GM10266 (cell line): Measurements from ENCODE around the gene RIN3.

Source experiments
- DNase-seq: peaks from one replicate; pipeline ENCODE4 v3.0.0; 2012; ENCODE audit errors: extremely low spot score
- TF ChIP-seq, protein P1 (sequence below): IDR thresholded peaks from 2 replicates; pipeline ENCODE4 v1.5.1; 2012; ENCODE audit warnings: mild to moderate bottlenecking, low read depth; ENCODE audit not compliant: control insufficient read depth, insufficient read depth; ENCODE audit errors: missing control alignments

RIN3 gene

DNA sequence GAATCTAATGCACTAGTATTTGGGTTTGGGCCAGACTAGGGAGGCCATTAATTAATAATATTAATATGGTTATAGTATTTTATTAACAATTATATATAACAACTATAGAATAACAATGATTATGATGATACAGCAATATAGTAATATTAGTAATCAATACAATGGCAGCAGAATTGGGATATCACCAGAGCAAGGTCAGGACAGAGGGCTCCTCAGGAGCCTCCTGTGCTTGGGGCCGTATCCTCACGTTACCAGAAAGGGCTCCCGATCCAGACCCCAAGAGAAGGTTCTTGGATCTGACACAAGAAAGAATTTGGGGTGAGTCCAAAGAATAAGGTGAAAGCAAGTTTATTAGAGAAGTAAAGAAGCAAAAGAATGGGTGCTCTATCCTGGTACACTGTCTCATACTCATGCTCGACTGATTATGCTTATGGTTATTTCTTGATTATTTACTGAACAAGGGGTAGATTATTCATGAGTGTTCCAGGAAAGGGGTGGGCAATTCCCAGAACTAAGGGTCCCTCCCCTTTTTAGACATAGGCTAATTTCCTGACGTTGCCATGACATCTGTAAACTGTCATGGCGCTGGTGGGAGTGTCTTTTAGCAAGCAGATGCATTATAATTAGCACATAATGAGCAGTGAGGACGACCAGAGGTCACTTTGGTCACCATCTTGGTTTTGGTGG lies 61.6 kb downstream of the RIN3 start:
- TF ChIP-seq, protein P1, sequence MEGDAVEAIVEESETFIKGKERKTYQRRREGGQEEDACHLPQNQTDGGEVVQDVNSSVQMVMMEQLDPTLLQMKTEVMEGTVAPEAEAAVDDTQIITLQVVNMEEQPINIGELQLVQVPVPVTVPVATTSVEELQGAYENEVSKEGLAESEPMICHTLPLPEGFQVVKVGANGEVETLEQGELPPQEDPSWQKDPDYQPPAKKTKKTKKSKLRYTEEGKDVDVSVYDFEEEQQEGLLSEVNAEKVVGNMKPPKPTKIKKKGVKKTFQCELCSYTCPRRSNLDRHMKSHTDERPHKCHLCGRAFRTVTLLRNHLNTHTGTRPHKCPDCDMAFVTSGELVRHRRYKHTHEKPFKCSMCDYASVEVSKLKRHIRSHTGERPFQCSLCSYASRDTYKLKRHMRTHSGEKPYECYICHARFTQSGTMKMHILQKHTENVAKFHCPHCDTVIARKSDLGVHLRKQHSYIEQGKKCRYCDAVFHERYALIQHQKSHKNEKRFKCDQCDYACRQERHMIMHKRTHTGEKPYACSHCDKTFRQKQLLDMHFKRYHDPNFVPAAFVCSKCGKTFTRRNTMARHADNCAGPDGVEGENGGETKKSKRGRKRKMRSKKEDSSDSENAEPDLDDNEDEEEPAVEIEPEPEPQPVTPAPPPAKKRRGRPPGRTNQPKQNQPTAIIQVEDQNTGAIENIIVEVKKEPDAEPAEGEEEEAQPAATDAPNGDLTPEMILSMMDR, result no peak
- DNase-seq, result no peak

DNA sequence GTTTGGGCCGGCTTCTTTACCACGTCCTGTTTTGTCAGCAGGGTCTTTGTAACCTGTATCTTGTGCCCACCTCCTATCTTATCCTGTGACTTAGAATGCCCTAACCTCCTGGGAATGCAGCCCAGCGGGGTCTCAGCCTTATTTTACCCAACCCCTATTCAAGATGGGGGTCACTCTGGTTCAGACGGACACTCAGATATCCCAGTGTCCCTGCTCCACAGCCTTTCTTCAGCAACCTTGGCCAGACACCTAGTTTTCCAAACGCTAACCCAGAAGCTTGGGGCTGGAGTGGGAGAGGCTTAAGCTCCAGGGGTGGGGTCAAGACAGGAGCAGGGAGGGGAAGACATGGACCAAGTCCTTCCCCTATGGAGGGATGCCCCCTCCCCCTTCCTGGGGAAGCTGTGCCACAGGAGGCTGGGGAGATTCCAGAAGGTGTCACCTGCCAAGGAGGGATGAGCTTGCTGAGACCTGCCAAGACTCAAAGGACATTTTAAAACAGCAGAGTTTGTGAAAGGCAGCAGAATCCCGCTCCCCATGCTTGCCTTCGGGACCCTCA lies 62.2 kb downstream of the RIN3 start:
- TF ChIP-seq, protein P1, result no peak
- DNase-seq, result no peak

DNA sequence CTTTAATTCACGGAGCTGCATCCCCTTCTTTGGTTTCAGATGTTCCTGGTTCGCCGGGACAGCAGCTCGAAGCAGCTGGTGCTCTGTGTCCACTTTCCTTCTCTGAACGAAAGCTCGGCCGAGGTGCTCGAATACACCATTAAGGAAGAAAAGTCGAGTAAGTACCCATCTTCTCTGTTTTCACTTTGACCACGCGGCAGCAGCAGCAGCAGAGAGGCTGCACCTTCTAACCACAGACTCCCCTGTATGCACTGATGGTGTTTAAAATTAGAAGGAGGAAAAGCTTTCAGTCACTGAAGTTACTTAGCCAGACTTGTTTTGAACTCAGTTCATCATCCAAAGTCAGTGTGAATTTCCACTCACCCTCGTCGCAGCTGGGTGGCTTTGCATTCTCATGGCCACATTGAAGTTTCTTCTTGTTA lies 63.8 kb downstream of the RIN3 start:
- peak; percentile 43 for DNase-seq
- TF ChIP-seq, protein P1, result no peak

DNA sequence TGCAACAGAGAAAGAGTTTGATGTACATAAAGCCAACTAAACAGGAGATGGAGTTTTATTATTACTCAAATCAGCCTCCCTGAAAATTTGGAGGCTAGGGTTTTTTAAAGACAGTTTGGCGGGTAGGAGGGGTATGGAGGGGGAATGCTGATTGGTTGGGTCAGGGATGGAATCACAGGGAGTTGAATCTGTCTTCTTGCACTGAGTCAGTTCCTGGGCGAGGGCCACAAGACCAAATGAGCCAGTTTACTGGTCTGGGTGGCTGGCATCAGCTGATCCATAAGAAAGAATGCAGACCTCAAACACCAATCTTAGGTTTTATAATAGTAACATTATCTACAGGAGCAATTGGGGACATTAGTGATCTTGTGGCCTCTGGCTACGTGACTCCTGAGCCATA lies 64.9 kb downstream of the RIN3 start:
- no peak for DNase-seq
- TF ChIP-seq, protein P1, result no peak

DNA sequence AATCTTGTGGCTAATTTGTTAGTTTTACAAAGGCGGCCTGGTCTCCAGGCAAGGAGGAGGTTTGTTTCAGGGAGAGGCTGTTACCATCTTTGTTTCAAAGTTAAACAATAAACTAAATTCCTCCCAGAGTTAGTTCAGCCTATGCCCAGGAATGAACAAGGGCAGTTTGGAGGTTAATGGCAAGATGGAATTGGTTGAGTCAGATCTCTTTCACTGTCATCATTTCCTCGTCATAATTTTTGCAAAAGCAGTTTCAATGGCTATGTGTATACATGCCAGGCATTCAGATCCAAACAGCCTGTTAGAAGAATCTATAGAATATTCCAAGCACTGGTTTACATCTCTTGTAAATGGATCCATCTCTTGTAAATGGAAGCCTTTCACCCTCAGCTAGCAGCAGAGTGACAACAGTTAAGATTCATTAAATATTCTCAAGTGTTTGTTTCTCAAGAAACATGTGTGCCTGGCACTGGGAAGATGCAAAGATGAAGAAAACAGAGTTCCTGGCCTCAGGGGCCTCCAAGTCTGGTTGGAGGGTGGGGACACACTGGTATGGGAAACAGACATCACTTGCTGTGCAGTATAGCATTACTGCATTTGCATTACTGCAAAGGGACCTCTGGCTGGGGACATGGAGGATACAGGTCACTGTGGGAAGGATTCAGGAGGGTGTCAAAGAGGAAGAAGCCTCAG lies 65.8 kb downstream of the RIN3 start:
- TF ChIP-seq, protein P1, result no peak
- DNase-seq, result no peak

DNA sequence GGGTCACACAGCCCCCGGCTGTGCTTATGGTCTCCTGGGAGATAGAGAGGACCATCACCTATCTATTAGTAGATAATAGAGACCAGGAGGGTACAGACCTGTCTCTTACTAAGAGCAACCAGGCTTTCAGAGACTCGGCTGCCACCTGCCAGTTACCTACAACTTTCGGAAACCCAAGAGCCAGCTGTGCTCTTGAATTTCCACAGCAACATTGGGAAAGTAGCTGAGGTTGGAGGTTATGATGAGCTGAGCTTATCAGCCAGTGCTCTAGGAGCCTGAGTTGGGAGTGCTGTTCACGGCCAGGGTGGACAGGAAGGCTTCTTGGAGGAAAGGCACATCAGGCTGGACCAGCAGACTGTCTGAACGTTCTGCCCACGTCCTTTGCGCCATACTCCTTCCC lies 67.6 kb downstream of the RIN3 start:
- no peak for DNase-seq
- TF ChIP-seq, protein P1, result no peak

DNA sequence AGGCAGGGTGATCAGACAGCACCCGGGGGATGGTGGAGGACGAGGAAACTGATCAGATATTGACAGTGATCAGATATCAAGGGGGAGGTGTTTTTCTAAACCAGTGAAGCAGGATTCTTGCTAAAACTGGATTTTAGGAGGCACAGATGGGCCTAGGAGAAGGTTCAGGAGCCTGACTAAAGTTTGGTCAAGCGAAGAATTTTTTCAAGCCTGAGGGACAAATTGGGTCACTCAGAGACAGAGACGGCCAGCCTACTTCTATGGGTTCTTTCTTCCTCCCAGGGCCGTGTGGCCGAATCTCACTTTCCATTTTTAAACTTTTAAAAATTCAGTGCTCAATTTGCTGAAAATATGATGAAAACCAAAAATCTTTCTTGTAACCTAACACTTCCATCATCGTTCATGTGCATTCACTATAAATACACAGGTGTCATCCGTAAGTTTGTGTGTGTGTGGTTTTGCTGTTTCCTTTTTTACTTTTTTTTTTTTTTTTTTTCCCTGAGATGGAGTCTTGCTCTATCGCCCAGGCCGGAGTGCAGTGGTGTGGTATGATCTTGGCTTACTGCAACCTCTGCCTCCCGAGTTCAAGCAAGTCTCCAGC lies 68.5 kb downstream of the RIN3 start:
- TF ChIP-seq, protein P1, result no peak
- DNase-seq, result no peak
